ENCODE data around the gene POU3F2.

Gene POU3F2

DNA sequence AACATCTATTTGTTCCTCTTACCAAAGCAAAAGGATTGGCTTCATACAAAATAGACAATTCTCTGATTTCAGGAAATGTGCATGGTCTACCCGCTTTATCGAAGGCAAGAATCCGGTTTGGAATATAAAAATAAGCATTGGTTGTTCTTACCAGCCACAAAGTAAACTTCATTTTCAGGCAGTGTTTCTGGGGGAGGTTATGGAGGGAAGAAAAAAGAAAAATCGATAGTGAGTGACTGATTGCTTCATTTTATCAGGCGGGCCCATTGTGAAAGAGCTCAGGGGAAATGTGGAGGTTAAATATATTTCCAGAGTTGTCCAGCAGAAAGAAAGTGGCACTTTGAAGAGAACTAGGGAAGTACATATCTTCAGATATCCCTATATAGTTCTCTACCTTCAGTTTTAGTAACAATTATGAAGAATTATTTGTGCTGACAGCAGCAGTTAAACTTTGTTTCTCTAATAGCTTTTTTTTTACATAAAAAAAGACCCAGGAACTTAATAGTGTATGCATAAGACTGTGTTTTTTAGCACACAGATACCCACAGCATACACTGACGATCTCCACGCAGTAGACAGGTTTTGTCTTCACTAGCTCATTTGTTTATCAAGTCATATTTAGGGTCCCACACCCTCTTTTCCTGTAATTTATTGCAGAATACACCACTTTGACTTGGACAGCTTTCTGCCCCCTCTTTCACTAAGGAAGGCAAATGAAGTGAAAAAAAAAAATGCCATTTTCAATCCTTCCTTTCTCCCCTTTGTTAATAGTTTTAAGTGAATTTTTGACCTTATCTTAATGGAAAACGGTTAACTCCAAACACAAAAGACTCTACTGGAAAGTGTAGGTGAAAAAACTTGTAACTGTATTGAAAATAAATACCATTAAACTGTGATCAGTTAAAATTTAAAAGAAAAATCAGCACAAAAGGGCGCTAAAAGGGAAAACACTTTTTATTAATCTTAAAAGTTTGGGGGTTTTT is 2.9 kb downstream of the POU3F2 start:
- peak overlapping the region; percentile 94 for H3K4me3 ChIP-seq (ENCODE audit: low read depth, low read length)
- POLR2A ChIA-PET = interaction anchor here (0.6 kb wide), 2 partner anchors 82 to 102 kb away, joined by 3 to 7 read pairs; no protein-coding TSS in a partner anchor
- H3K27ac ChIP-seq (ENCODE audit: extremely low read depth, low read depth, low read length) = peak overlapping the region; percentile 92
- CTCF ChIA-PET = interaction anchor here (0.7 to 1.6 kb wide), 6 partner anchors 8 to 1222 kb away, joined by 3 to 8 read pairs (median 4); no protein-coding TSS in a partner anchor
- no peaks in the 10 kb centered on the region for H3K9me3 ChIP-seq (ENCODE audit: control insufficient read depth, insufficient read depth, low read depth, low read length)
- H3K4me1 ChIP-seq (ENCODE audit: control insufficient read depth, insufficient read depth, low read length) = no peaks in the 10 kb centered on the region
- peaks cover 0 to 5% of the 10 kb centered on the region in 2 experiments; a peak in 1 of 3 replicates for H3K36me3 ChIP-seq (ENCODE audit: control insufficient read depth in 2 of 2, insufficient read depth in 1 of 2, low read length in 2 of 2)
- TF ChIP-seq, protein P1, sequence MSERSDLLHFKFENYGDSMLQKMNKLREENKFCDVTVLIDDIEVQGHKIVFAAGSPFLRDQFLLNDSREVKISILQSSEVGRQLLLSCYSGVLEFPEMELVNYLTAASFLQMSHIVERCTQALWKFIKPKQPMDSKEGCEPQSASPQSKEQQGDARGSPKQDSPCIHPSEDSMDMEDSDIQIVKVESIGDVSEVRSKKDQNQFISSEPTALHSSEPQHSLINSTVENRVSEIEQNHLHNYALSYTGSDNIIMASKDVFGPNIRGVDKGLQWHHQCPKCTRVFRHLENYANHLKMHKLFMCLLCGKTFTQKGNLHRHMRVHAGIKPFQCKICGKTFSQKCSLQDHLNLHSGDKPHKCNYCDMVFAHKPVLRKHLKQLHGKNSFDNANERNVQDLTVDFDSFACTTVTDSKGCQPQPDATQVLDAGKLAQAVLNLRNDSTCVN (tag by site-specific recombination; optimal IDR thresholded peaks at IDR 0.05) = no peak
- TF ChIP-seq GLI4 (tag by site-specific recombination; IDR thresholded peaks at IDR 0.05) = no peak
- no peak for TF ChIP-seq ZNF146 (tag by site-specific recombination; IDR thresholded peaks at IDR 0.05)
- TF ChIP-seq ZNF777 (tag by site-specific recombination; IDR thresholded peaks at IDR 0.05; ENCODE audit: borderline replicate concordance) = no peak
- TF ChIP-seq TRIM28 (IDR thresholded peaks at IDR 0.05; ENCODE audit: borderline replicate concordance, low read length) = peak; percentile 67; the same call in 1 of the 2 replicates
- no peak for TF ChIP-seq ZNF558 (tag by site-specific recombination; IDR thresholded peaks at IDR 0.05)
- no peak for TF ChIP-seq HOXD13 (CRISPR knock-in tag; IDR thresholded peaks at IDR 0.05; ENCODE audit: borderline replicate concordance)
- TF ChIP-seq KLF1 (tag by site-specific recombination; IDR thresholded peaks at IDR 0.05) = no peak
- TF ChIP-seq KLF8 (tag by site-specific recombination; IDR thresholded peaks at IDR 0.05) = no peak
- TF ChIP-seq ZNF324 (tag by site-specific recombination; IDR thresholded peaks at IDR 0.05) = no peak
- TF ChIP-seq ZEB2 (tag by site-specific recombination; IDR thresholded peaks at IDR 0.05) = peak; percentile 31; the same call in 1 of the 2 replicates
- TF ChIP-seq ZNF341 (tag by site-specific recombination; IDR thresholded peaks at IDR 0.05; ENCODE audit: low read depth) = no peak
- TF ChIP-seq, protein P2, sequence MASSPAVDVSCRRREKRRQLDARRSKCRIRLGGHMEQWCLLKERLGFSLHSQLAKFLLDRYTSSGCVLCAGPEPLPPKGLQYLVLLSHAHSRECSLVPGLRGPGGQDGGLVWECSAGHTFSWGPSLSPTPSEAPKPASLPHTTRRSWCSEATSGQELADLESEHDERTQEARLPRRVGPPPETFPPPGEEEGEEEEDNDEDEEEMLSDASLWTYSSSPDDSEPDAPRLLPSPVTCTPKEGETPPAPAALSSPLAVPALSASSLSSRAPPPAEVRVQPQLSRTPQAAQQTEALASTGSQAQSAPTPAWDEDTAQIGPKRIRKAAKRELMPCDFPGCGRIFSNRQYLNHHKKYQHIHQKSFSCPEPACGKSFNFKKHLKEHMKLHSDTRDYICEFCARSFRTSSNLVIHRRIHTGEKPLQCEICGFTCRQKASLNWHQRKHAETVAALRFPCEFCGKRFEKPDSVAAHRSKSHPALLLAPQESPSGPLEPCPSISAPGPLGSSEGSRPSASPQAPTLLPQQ (tag by site-specific recombination; IDR thresholded peaks at IDR 0.05) = peak; percentile 35; the same call in 1 of the 2 replicates
- TF ChIP-seq, protein P3, sequence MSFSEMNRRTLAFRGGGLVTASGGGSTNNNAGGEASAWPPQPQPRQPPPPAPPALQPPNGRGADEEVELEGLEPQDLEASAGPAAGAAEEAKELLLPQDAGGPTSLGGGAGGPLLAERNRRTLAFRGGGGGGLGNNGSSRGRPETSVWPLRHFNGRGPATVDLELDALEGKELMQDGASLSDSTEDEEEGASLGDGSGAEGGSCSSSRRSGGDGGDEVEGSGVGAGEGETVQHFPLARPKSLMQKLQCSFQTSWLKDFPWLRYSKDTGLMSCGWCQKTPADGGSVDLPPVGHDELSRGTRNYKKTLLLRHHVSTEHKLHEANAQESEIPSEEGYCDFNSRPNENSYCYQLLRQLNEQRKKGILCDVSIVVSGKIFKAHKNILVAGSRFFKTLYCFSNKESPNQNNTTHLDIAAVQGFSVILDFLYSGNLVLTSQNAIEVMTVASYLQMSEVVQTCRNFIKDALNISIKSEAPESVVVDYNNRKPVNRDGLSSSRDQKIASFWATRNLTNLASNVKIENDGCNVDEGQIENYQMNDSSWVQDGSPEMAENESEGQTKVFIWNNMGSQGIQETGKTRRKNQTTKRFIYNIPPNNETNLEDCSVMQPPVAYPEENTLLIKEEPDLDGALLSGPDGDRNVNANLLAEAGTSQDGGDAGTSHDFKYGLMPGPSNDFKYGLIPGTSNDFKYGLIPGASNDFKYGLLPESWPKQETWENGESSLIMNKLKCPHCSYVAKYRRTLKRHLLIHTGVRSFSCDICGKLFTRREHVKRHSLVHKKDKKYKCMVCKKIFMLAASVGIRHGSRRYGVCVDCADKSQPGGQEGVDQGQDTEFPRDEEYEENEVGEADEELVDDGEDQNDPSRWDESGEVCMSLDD (tag by site-specific recombination; IDR thresholded peaks at IDR 0.05) = no peak
- no peak for TF ChIP-seq ZNF416 (tag by site-specific recombination; IDR thresholded peaks at IDR 0.05)
- peak; percentile 87 for TF ChIP-seq ZBTB17 (tag by site-specific recombination; IDR thresholded peaks at IDR 0.05)
- TF ChIP-seq, protein P4, sequence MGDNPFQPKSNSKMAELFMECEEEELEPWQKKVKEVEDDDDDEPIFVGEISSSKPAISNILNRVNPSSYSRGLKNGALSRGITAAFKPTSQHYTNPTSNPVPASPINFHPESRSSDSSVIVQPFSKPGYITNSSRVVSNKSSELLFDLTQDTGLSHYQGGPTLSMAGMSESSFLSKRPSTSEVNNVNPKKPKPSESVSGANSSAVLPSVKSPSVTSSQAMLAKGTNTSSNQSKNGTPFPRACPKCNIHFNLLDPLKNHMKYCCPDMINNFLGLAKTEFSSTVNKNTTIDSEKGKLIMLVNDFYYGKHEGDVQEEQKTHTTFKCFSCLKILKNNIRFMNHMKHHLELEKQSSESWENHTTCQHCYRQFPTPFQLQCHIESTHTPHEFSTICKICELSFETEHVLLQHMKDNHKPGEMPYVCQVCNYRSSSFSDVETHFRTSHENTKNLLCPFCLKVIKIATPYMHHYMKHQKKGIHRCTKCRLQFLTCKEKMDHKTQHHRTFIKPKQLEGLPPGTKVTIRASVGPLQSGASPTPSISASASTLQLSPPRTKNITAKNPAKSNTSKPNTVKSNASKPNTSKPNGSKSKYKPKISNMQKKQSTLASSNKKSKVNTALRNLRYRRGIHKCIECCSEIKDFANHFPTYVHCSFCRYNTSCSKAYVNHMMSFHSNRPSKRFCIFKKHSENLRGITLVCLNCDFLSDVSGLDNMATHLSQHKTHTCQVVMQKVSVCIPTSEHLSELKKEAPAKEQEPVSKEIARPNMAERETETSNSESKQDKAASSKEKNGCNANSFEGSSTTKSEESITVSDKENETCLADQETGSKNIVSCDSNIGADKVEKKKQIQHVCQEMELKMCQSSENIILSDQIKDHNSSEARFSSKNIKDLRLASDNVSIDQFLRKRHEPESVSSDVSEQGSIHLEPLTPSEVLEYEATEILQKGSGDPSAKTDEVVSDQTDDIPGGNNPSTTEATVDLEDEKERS (tag by site-specific recombination; IDR thresholded peaks at IDR 0.05) = no peak
- TF ChIP-seq ZNF549 (tag by site-specific recombination; IDR thresholded peaks at IDR 0.05) = no peak
- no peak for TF ChIP-seq ZNF596 (tag by site-specific recombination; IDR thresholded peaks at IDR 0.05)
- no peak for TF ChIP-seq SP2 (tag by site-specific recombination; IDR thresholded peaks at IDR 0.05)
- TF ChIP-seq, protein P5, sequence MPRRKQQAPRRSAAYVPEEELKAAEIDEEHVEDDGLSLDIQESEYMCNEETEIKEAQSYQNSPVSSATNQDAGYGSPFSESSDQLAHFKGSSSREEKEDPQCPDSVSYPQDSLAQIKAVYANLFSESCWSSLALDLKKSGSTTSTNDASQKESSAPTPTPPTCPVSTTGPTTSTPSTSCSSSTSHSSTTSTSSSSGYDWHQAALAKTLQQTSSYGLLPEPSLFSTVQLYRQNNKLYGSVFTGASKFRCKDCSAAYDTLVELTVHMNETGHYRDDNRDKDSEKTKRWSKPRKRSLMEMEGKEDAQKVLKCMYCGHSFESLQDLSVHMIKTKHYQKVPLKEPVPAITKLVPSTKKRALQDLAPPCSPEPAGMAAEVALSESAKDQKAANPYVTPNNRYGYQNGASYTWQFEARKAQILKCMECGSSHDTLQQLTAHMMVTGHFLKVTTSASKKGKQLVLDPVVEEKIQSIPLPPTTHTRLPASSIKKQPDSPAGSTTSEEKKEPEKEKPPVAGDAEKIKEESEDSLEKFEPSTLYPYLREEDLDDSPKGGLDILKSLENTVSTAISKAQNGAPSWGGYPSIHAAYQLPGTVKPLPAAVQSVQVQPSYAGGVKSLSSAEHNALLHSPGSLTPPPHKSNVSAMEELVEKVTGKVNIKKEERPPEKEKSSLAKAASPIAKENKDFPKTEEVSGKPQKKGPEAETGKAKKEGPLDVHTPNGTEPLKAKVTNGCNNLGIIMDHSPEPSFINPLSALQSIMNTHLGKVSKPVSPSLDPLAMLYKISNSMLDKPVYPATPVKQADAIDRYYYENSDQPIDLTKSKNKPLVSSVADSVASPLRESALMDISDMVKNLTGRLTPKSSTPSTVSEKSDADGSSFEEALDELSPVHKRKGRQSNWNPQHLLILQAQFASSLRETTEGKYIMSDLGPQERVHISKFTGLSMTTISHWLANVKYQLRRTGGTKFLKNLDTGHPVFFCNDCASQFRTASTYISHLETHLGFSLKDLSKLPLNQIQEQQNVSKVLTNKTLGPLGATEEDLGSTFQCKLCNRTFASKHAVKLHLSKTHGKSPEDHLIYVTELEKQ (tag by site-specific recombination; IDR thresholded peaks at IDR 0.05; ENCODE audit: borderline replicate concordance) = no peak
- TF ChIP-seq ZNF529 (tag by site-specific recombination; IDR thresholded peaks at IDR 0.05; ENCODE audit: insufficient replicate concordance) = no peak
- no peak for TF ChIP-seq ZNF610 (tag by site-specific recombination; IDR thresholded peaks at IDR 0.05; ENCODE audit: borderline replicate concordance)
- TF ChIP-seq ZNF585B (tag by site-specific recombination; IDR thresholded peaks at IDR 0.05) = no peak
- TF ChIP-seq ZNF629 (tag by site-specific recombination; IDR thresholded peaks at IDR 0.05) = no peak
